ENCODE results near the gene DNAJC6.

- TF ChIP-seq CTCF (IDR thresholded peaks at IDR 0.05; ENCODE audit: low read depth, low read length, poor library complexity, severe bottlenecking) = no peak
- no peak for TF ChIP-seq EZH2phosphoT487 (IDR thresholded peaks at IDR 0.05; ENCODE audit: borderline replicate concordance, low read length)
Observed at GRCh38 chr1:65310078-65310587, 790 bp downstream of the DNAJC6 start.
